HS-27A (cell line): ENCODE data around the gene RYR1.
"Not testable (repeated sequence)": the region's sequence is repeated elsewhere in the genome, so short reads cannot be mapped to it uniquely, and the experiment has no call there.

Source experiments
- DNase-seq: peaks from one replicate; pipeline ENCODE4 v3.0.0-alpha.2; 2012; ENCODE audit warnings: low read depth, missing footprints

RYR1 gene

DNA sequence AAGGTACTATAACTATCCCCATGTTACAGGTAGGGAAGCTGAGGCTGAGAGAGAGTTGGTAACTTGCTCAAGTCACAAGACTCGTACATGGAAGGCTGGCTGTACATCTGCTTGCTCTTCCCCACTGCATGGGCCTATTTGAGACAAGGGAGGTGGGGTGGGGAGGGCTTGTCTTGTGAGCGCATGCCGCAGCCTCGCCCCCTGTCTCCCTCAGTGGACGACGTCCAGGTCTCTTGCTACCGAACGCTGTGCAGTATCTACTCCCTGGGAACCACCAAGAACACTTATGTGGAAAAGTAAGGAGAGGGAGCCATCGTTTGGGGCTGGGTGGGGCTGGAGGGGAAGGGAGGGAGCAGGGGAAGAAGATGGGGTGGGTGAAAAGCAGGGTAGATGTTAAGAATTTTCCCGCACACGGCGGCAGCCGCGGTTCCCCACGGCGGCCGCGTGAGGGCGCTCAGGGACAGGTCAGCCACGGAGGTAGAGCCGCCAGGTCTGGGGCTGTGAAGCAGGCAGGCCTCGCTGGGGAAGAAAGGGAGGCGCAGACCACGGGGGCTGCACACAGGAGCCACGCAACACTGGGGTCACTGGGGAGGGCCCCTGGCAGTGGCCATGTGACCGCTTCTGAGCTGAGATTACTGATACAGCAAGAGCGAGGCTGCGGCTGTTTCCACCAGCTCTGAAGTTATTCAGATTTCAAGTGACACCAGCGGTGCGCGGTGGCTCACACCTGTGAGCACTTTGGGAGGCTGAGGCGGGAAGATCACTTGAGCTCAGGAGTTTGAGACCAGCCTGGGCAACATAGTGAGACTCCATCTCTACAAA, 81.5 kb downstream of the RYR1 start:
- peak; percentile 50 for DNase-seq

DNA sequence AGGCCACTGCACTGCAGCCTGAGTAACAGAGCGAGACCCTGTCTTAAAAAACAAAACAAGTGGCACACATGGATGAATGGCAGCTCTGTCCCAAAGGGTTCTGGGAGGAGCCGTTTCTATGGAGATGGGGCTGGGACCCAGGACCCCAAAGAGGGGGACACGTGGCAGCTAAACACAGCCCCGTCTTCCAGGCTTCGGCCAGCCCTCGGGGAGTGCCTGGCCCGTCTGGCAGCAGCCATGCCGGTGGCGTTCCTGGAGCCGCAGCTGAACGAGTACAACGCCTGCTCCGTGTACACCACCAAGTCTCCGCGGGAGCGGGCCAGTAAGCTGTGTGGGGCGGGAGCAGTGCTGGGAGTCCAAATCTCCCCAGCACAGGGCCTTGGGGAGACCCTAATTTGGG, 82.4 kb downstream of the RYR1 start:
- DNase-seq, result no peak

DNA sequence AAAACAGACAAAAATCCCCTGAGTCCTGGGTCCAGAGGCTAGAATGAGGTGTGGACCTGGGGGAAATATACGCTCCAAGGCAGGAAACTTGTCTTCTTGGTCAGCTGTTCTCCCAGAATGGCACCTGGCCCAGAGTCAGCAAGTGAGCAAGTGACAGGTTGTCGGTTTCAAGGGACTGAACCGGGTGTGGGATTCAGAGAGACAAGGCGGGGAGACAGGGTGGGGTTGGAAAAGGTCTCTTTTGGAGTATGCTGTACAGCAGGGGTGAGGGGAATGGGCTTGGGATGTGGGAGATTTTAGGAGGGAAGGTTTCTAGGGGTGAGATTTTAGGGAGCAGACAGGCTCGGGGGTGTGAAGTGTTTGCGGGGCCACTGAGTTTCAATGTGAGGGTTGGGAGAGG, 83.3 kb downstream of the RYR1 start:
- no peak for DNase-seq

DNA sequence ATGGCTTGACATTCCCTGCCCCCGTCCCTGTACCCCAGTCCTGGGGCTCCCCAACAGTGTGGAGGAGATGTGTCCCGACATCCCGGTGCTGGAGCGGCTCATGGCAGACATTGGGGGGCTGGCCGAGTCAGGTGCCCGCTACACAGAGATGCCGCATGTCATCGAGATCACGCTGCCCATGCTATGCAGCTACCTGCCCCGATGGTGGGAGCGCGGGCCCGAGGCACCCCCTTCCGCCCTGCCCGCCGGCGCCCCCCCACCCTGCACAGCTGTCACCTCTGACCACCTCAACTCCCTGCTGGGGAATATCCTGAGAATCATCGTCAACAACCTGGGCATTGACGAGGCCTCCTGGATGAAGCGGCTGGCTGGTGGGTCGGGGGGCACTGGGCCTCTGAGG, 83.8 kb downstream of the RYR1 start:
- no peak for DNase-seq

DNA sequence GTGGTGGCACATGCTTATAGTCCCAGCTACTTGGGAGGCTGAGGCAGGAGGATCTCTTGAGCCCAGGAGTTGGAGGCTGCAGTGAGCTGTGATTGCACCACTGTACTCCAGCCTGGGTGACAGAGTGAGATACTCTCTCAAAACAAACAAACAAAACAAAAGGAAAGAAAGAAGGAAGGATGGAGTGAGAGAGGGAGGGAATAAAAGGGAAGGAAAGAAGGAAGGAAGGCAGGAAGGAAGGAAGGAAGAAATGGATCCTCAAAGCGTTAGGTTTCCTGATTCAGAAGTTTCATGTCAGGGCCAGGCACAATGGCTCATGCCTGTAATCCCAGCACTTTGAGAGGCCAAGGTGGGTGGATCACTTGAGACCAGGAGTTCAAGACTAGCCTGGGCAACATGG, 84.5 kb downstream of the RYR1 start:
- not testable (repeated sequence) for DNase-seq

DNA sequence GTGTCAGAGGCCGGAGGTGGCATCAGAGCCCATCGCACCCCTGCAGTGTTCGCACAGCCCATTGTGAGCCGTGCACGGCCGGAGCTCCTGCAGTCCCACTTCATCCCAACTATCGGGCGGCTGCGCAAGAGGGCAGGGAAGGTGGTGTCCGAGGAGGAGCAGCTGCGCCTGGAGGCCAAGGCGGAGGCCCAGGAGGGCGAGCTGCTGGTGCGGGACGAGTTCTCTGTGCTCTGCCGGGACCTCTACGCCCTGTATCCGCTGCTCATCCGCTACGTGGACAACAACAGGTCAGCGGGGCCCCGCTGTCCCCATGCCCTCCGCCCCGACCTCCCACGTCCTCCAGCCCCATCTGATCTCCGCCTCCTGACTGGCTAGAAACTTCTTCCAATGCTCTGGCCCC, 85.7 kb downstream of the RYR1 start:
- DNase-seq, result no peak

DNA sequence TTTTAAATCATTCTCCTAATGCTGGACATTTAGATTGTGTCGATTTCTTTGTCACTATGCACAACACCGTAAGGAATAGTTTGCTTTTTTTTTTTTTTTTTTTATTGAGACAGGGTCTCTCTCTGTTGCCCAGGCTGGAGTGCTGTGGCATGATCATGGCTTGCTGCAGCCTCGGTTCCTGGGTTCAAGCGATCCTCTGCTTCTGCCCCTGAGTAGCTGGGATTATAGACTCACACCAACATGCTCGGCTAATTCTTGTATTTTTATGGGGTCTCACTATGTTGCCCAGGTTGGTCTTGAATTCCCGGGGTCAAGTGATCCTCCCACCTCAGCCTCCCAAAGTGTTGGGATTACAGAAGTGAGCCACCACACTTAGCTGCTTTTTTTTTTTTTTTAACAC, 86.5 kb downstream of the RYR1 start:
- no peak for DNase-seq

DNA sequence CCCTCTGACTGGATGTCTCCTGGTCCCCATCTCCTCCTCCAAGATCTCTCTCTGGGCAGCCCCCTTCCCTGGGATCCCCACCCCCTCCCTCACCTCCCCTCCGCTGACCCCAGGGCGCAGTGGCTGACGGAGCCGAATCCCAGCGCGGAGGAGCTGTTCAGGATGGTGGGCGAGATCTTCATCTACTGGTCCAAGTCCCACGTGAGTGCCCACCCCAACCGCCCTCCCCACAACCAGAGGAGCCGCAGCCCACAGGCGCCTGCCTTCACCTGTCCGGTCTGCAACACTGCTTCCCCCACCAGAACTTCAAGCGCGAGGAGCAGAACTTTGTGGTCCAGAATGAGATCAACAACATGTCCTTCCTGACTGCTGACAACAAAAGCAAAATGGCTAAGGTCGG, 89.4 kb downstream of the RYR1 start:
- DNase-seq, result no peak

DNA sequence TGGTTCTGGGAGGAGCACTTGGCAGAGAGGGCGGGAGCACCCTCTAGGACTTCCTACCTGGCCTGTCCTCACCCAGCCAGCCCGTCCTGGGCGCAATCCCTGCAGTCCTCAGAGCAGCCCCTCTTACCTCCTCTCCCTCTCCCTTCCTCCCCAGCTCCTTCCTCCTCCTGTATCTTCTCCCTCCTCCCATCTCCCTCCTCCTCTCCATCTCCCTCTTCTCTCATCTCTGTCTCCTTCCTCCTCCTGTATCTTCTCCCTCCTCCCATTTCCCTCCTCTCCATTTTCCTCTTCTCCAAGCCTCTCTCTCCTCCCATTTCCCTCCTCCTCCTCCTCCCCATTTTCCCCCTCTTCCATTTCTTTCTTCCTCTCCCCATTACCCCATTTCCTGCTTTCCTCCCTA, 89.8 kb downstream of the RYR1 start:
- DNase-seq, result no peak

DNA sequence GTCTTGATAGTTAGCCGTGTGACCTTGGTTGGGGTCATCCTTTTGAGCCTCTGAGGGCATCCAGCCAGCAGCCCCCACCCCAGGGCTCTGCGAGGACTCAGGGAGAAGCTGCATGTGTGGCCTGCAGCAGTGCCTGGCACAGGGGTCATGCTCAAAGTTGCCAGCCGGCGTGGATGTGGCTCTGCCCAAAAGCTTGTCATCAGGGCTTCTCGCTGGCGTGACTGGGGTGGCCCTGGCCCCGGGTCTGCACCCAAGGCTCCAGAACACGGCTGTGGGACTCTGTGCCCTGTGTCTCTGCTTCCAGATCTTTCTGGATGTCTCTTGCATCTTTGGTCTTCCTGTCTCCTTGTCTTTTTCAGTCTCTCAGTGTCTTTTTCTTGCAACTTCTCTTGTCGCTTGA, 90.9 kb downstream of the RYR1 start:
- DNase-seq, result no peak

DNA sequence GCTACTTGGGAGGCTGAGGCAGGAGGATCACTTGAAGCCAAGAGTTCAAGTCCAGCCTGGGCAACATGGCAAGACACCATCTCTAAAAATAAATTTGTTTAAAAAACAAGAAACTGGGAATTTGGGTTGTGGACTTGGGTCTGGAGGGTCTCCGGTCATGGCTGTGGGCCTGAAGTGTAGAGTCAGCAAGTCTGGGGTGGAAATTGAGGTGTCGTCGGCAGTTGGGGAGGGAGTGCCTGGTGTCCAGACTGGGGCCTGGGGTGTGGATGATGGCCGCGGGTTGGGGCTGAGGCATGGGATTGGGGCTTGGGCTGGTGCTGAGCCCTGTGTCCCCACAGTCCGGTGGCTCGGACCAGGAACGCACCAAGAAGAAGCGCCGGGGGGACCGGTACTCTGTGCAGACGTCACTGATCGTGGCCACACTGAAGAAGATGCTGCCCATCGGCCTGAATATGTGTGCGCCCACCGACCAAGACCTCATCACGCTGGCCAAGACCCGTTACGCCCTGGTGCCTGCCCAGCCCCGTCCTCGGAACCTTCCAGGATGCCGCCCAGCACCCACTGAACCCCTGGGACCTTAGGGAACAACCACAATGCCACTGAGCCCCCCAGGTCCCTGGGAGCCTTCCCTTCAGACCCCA, 91.6 kb downstream of the RYR1 start:
- DNase-seq, result no peak

DNA sequence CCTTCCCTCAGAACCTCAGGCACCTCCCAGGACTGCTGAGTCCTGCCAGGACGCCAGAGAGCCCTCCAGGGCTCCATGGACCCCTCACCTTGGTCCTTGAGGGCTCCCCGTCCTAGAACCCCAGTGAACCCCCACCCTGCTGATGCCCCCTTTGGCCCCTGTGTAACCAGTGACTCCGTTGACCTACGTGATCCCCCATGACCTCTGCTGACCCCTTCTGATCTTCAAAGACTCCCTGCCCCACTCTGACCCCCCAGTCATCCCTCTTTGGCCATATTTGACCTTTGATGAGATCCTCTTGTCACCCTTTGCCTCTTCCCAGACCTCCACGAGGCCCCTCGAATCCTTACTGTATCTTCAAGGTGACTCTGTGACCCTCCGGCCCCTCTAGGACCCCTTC, 92.9 kb downstream of the RYR1 start:
- DNase-seq, result no peak

DNA sequence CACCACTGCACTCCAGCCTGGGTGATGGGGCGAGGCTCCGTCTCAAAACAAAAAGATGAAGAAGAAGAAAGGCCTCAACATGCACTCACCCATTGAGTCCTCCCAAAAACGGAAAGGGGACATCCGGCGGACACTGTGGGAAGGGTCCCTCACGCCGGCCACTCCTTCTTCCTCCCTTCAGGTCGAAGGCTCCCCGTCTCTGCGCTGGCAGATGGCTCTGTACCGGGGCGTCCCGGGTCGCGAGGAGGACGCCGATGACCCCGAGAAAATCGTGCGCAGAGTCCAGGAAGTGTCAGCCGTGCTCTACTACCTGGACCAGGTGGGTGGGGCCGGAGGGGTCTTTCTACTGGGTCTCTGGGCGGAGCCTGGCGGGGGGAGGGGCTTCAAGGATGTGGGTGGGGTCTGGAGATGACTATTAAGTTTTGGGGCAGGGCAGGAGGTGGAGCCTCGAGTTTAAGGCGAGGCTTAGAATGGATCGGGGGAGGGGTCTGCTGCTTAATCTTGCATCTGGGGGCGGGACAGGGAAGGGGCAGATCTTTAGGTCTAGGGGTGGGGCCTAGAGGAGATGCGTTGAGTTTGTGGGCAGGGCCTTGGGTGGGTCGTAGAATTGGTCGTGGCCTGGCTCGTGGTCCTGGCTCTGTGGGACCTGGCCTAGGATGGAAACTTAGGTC, 94.1 kb downstream of the RYR1 start:
- DNase-seq, result no peak

DNA sequence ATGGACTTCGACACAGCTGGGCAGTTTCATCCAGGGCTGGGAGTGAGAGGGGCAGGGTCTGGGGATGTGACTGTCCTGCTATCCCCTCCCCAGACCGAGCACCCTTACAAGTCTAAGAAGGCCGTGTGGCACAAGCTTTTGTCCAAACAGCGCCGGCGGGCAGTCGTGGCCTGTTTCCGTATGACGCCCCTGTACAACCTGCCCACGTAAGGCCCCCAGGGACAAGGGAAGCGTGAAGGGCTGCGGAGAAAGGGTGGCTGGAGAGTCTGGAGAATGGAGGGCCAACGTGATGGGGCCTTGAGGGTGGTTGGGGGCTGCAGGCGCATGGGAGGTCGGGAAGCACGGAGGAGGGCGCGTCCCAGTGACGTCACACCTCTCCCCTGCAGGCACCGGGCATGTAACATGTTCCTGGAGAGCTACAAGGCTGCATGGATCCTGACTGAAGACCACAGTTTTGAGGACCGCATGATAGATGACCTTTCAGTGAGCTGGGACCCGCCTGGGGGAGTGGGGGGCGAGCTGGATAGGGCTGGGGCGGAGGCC, 94.8 kb downstream of the RYR1 start:
- no peak for DNase-seq

DNA sequence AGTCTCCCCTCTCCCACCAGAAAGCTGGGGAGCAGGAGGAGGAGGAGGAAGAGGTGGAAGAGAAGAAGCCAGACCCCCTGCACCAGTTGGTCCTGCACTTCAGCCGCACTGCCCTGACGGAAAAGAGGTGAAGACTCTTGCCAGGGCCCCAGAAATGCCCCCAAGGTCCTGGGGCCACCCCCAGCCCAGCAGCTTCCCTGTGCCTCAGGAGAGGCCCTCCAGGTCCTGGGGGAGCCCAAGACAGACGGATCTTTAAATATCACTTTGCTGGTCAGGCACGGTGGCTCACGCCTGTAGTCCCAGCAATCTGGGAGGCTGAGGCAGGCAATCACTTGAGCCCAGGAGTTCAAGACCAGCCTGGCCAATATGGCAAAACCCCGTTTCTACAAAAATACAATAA, 95.4 kb downstream of the RYR1 start:
- DNase-seq, result no peak

DNA sequence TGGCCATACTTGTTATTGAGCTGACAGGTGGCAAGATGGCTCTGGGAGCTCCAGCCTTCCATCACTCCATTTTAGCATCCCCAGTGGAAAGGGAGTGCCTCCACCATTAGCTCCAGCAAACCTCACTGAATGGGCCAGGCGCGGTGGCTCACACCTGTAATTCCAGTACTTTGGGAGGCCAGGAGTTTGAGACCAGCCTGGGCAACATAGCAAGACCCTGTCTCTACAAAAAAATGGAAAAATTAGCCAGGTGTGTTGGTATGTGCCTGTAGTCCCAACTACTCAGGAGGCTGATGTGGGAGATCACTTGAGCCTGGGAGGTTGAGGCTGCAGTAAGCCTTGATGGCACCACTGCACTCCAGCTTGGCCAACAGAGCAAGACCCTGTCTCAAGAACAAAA, 98.0 kb downstream of the RYR1 start:
- DNase-seq, result no peak

DNA sequence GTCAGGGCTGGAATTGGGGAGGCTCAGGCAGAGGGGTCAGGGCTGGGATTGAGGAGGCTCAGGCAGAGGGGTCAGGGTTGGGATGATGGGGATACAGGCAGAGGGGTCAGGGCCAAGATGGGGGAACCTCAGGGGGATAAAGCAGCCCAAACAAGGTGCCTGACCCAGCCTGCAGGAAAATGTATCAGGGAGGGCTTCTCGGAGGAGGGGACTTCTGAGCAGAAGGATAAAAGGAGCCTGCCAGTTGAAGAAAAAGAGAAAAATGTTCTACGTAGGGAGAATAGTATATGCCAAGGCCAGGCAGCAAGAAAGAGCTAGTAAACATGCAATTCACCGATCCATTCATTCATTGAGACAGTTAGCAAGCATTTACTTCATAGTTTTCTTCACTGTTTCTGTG, 99.4 kb downstream of the RYR1 start:
- DNase-seq, result no peak

DNA sequence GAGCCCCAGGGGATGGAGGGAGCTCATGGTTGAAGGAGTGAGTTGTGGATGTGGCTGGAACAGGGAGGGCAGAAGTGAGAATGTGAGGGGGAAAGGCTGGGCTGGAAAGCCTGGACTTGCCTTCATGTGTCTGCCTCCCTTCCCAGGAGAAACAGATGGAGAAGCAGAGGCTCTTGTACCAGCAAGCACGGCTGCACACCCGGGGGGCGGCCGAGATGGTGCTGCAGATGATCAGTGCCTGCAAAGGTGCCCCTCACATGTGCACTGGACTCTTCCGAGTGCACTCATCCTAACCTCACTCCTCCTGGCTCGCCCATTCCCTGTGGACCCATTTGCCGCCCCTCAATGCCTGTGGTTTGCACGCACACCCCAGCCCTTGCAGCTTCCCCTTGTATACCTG, 101.1 kb downstream of the RYR1 start:
- DNase-seq, result no peak

DNA sequence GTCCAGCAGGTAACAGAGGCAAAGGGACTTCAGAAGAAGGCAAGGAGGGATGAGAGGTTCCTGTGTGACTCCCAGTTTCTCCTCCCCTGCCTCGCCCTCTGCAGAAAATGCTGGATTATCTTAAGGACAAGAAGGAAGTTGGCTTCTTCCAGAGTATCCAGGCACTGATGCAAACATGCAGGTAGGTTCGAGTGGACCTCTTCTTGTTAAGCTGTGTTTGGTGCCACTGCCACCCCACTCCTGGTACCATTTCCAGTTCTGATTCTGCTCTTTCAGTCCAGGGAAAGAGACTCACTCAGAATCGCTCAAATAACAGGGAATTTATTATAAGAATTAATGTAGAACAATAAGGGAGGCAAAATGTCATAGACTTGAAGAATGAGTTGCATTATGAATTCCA, 101.7 kb downstream of the RYR1 start:
- no peak for DNase-seq

DNA sequence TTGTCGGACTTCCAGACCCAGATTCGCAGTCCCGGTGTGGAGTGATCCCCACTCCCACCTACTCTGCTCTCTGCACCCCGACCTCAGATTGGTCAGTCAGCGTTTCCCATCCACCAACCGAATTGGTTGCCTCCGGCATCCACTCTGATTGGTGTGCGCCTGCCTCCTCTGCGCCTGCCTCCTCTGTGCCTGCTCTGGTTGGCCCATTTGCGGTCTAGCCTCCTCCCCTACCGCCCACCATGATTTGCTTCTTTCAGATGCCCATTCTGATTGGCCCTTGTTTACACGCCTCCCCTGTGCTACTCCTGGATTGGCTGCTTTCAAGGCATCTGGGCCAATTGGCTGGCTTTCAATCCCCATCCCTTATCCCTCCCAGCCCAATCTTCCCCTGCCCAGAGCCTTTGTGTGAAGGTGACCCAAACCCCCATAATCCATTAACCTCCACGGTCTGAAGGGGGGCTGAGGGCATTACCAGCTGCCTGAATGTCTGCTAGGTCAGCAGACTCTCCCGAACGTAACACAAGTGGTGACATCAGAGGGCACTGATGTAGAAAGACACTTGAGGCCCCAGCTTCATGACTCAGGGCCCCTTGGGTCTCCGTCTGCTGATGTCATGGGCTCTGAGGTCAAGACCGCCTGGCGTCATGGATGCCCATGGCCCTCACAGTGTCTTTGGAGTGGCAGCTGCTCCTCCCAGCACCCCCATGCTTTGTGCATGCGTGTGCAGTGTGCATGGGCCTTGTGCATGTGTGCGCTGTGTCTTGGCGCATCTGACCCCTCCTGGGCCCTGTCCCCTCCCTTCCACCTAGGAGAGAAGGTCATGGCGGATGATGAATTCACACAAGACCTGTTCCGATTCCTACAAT, 103.8 kb downstream of the RYR1 start:
- no peak for DNase-seq

DNA sequence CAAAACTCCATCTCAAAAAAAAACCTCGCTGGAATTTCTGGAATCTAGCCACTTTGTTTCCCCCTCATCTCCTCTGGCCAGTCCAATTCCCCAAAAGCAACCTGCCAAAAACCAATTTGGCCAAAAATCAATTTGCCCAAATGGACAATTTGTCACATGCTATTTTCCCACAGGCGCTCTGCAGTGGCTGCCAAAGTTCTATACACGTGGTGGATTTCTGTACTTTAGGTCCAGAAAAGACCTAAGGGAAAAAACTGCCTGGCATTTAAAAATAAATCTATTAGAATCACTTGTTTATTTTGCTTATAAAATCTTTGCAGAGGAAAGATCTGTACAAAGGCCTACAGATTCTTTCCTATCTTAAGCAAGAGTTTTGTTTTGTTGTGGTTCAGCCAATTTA, 104.9 kb downstream of the RYR1 start:
- no peak for DNase-seq
